ENCODE results near the gene GJA1.

The GJA1 gene

GRCh38 chr6:121492536-121492935 lies 57.1 kb downstream of the GJA1 start:
- no peak for ATAC-seq

GRCh38 chr6:121497970-121498375 lies 62.5 kb downstream of the GJA1 start:
- no peak for ATAC-seq

- ATAC-seq, result no peak
Measured at GRCh38 chr6:121498481-121499276, 63.2 kb downstream of the GJA1 start.

Data from activated CD4-positive, CD25-positive, alpha-beta regulatory T cell treated with anti-CD3 and anti-CD28 coated beads, Interleukin-2, amount 50 U/mL, for 24 hours (primary cell).